ENCODE data around the gene ELMO2.
"Not testable (repeated sequence)": the region's sequence is repeated elsewhere in the genome, so short reads cannot be mapped to it uniquely, and the experiment has no call there.

ELMO2 gene

DNA sequence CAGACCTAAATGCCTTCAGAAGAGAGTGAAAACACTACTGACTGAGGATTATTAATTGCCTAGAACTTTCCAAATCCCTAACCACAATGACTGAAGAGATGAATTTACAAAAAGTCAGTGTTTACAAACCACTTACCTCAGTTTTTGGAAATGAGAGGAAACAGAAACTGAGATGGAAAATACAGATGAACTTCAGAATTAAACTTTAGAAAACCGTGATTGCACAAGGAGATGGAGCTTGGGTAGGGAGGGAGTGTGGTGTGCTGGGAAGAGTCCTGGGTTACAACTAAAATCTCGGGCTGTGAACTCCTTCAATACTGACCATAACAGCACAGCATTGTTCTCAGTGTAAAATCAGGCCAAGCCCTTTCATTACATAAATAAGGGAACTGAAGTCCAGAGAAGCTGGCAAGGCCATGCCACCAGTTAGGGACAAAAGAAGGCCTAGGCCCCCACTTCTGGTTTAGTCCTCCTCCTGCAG is 4.0 kb downstream of the ELMO2 start:
- no peak for DNase-seq (ENCODE audit: low read depth)

DNA sequence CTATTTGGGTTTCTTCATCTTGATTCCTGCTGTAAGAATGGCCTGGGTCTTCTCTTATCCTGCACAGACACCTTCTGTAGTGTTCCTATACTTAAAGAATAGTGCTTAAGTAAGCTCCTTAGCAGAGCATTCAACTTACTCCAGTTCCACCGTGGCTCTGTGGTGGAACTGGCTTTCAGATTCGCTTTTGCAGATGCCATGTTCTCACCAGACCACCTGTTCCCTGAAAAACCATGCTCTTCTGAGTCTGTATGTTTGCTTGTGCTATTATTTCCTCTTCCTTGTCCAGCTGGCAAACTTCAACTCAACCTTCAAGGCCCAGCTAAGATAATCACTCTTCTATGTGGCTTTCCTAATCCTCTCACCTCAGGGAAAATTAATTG is 4.9 kb downstream of the ELMO2 start:
- no peak for DNase-seq (ENCODE audit: low read depth)

DNA sequence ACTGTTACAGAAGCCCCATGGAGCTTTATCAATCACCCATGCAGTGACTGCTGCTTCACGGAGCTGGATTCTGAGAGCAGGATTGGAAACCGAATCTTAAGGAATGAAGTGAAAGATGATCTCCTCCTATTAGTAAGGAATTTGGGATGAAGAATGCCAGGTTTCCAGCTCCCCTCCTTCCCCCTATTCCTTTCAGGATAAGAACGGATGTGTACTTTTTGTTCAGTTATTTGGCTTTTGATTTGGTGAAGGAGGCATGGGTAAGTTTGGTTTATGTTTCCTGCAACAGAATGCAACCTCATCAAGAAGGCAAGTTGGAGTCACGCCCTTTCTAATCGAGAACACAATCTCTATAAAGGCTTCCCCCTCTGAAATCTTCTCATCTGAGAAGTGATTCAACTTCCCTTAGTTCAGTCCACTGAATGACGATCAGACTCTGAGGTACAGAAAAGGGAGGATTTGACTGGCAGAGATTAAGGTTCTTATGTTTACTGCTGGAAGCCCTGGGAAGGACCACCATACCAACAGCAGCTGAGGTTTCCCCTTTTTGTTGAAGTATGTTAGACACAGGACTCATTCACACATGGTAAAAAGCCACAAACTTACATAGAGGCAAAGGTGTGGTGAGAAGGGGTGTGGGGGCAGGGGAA is 5.5 kb downstream of the ELMO2 start:
- DNase-seq (ENCODE audit: low read depth): peak; percentile 18

DNA sequence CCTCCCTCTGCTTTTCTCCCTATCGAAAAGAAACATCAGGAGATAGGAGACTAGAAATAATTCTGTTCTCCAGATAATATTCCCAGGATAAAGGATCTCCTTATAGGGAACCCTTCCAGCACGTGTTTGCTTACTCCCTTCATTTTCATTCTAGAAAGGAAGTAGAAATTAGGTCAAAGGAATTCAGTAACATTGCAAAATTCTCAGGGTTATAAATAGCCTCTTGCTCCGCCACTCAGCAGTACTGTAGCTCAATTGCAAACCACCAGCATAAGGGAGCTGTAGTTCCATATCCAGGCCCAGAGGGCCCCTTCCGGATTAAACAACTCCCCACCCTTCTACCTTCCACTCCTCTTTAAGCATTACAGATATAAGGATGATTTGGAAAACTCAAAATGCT is 6.2 kb downstream of the ELMO2 start:
- peak; percentile 55 for DNase-seq (ENCODE audit: low read depth)

DNA sequence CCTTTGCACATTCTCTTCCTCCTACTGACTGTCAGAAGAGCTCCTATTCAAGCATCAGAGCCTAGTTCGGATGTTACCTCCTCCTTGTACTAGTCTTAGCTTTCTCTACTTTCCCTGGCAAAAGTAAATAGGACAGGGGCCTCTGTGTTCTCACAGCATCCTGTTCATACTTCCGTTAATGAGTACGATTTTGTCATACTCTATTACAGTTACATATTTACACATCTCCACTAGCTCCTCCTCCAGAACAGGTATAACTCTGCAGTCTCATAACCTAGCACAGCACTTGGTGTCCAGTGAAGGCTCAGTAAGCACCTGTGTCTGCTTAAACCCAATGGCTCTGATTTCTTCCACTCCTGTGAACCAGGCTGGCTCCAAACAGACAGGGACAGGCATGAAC is 7.0 kb downstream of the ELMO2 start:
- DNase-seq (ENCODE audit: low read depth): no peak

DNA sequence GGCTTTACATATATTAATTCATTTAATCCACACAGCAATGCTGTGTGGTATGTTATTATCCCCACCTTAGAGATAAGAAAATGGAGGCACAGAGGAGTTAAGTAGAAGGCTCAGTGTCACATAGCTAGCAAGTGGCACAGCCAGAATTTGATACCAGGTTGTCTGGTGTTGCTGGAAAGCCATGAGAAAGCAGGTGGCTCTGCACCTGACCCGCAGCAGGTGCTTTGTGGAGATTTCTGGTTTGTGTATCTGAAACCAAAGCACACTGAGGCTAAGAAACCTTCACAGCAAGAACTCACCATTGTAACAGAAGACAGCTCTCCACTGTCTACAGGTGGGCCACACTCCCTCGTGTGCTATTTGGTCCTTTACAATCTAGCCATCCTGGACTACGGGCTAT is 7.5 kb downstream of the ELMO2 start:
- no peak for DNase-seq (ENCODE audit: low read depth)

DNA sequence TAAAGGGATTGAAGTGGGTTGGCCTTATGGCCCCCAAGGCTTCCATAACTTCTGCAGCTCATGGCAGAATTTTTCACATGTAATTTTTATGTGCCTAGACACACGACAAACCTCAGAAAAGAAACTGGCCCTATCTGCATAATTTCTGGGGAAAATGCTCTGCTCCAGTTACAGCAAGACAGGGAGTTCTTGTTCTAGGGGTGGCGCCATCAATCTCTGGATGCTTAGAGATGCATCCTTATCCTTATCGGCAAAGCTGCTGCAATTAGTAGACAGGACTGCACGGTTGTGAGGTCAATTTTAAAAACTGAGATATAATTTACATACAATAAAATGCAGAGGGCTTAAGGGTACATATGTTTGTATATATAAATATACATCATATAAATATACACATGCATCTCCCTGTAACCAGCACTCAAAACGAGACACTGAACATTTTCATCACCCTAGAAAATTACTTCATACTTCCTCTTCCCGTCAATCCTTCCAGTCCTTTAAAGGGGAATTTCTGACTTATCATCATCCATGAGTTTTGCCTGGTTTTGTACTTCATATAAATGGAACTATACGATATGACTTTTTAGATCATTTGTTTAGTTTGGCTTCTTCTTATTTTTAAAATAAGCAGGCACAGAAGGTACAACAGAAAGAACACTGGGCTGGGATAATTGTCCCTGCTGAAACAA is 10.2 kb downstream of the ELMO2 start:
- no peak for DNase-seq (ENCODE audit: low read depth)

DNA sequence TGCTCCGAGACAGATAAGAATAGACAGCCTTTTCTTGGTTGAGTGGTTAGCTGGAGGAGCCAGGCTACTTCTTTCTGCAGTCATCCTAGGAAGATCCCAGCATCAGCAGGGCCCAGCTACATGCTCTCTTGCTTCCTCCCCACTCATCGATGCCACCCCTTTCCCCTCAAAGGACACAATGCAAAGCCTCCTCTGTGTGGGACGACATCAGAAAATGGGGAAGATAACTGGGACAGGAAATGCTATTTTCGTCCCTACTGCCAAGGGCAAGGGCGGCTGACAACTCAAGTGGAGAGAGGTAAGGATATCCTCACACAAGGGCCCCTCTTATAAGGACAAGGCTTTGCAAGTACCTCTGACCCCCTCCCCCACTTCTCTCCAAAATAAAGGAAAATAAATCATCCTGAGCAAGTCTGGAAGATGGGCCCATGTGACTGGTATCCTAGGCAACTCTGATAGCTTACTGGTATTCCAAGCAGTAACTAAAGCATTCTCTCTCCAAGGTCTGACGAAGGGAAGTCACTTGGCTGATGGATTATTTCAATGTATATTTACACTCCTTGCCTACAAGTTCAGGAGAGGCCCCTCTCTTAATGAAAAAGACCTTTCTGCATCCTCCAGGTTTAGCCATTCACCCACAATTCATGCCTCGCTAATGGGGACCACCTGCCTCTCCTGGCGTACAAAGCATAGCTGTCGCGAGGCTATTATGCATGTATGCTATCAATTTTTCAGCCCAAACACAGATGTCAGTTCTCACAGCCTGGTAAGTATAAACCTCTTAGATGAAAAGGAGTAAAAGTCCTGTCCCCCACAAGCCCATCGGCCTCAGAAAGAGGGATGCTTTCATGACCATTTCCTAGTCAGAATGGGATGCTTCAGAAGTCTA is 11.3 kb downstream of the ELMO2 start:
- DNase-seq (ENCODE audit: low read depth): no peak

DNA sequence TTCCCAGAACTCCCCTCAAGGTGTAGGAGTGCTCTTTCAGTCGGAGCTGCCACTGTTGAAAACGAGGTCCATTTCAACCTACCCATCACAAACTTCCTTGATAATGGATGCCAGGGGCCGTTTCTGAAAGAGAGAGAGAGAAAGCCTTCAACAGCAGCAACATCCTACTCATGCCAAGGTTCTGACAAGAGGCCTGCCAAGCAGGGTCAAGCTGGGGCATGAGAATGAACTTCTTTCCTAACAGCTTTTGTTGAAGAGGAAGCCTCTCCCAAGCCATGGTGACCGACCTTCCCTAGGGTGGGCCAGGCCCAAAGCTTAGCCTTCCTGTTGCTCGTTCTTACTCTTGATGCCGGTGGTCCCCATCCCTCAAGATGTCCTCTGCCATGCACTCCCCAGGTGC is 12.4 kb downstream of the ELMO2 start:
- no peak for DNase-seq (ENCODE audit: low read depth)

DNA sequence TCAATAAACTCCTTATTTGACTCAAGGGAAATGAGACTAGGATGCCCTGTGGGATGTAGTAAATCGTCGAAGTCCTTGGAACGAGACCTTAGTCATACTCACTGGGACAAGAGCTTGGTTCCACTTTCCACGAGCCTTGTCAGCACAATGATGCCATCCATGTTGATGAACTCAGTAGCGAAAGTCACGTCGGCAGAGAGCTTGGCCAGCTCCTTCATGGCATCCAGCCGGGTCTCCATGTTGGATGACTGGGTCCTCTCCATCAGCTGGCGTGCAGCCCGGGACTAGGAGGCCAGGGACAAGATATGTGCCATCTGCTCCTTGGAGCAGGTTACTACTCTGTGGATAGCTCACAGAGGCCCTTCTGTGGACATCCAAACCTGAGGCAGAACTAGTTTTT is 17.5 kb downstream of the ELMO2 start:
- no peak for DNase-seq (ENCODE audit: low read depth)

DNA sequence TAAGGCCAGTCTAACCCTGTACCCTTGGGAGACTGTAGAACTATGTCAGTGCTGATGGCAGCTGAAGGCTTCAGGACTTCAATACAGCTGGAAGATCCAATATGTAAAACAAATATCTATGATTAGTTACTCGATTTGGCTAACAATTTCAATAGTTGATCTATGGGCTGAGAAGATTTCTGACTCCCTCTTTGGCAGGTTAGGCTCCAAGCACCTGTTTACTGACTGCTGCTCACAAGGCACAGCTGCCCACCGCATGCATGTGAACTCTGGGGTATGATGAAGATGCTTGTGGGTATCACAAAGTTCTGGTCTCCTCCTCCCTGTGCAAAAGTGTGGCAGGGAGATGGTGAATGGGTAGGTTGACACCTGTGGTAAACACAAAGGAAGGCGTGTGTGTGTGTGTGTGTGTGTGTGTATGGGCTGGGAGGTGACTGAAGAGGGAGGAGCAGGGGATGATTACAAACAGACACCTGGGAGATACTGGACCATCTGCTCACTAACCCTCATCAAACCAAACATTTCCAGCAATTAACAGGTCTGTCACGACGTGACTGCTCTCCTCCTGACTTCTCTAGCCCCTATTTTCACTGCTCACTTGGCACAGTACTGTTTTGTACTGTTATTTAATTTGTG is 18.1 kb downstream of the ELMO2 start:
- no peak for DNase-seq (ENCODE audit: low read depth)

DNA sequence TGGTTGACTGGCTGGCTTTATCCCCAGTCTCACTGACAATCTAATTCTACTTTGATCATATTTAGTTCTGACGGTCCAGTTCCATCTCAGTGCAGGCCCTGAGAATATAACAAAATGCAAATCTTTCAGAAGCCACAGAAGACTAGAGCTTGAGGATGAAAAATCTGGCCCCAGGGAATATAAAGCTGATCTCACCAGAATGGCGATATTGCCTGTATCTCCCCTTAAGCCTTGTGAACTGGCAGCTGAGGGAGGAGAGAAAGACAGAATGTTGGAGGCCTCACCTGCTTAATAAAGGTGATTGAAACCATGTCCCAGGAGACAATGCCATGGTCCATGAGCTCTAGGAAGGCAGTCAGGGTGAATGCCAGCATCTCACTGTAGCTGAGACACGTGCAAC is 19.4 kb downstream of the ELMO2 start:
- DNase-seq (ENCODE audit: low read depth): not testable (repeated sequence)

DNA sequence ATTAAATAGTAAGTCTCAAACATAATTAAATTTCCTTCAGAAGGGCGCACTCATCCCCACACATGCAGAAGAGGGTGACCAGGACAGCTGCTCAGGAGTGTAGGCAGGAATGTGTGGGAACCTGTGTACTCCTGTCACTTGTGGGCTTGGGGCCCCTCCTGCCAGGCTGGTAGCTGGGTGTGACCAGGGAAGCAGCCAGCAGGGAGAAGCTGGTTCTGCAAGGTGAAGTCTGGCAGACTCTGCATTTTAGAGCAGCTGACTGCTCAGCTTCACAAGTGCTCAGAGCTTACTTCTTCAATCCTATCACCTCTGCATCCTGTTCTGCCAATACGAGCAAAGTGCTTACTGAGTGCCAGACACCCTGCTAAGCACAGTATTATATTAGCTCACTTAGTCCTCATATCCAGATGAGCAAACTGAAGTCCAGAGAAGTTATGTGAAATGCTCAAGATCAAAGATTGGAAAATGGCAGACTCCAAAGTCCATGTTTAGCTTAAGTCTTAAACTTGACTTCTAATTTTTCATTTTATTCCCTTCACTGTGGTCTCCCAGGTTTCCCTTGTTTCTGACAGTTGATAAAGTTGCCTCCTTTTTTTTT is 27.9 kb downstream of the ELMO2 start:
- DNase-seq (ENCODE audit: low read depth): no peak

DNA sequence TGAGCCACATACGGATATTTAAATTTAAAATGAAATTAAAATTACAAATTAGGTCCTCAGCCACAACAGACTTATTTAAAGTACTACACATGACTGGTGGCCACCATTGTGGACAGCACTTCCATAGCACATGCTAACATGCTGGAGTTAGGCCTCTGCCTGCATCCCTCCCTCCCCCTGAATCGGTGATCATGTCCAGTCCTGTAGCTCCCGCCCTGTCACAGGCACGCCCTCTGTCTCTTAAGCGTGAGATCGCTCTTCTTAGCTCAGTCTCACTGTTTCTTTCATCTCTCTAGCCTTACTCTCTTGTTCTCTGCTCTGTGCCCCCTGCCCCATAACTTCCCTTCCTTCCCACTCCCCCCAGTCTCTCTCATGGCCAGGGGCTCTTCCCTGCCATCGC is 28.9 kb downstream of the ELMO2 start:
- no peak for DNase-seq (ENCODE audit: low read depth)

DNA sequence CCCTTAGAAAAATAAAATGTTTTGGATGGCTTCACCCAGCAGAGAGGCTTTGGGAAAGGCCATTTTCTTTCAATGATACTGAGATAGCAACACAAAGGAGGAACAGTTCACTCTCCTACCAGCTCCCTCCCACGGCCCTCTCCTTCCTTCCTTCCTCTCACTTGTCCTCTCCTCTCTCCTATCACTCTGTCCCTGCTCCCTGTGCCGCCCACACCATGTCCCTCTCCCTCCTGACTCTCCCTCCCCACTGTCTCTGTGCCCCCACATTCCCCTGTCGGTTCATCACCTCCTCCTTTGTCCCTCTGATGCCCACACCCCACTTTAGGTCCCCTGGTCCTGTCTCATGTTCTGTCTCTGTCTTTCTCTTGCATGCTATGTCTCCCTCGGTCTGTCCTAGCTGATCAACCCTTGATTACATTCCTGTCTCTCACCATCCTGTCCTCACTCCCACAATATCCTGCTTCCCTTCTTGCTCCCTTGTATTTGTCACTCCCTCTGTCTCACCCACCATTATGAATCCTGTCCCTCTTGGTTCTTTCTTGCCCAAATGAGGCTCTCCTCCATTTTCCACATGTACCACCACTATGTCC is 30.1 kb downstream of the ELMO2 start:
- no peak for DNase-seq (ENCODE audit: low read depth)

DNA sequence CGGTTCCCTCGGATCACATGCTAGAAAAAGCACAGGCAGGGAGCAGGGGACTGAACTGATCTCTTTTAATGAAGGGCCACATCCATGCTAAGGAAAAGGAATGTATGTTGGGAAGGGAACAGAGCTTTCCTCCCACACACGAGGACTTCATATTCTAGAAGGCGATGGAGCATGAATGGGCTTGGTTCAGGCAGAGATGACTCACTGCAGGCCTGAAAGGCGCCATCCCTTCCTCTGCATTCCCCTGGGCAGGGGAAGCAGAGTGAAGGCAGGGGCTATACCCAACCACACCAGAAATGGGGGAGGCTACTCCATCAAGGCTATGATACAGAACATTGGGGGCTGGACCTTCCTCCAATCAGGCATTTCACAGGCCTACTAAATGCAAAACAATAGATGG is 30.6 kb downstream of the ELMO2 start:
- no peak for DNase-seq (ENCODE audit: low read depth)

DNA sequence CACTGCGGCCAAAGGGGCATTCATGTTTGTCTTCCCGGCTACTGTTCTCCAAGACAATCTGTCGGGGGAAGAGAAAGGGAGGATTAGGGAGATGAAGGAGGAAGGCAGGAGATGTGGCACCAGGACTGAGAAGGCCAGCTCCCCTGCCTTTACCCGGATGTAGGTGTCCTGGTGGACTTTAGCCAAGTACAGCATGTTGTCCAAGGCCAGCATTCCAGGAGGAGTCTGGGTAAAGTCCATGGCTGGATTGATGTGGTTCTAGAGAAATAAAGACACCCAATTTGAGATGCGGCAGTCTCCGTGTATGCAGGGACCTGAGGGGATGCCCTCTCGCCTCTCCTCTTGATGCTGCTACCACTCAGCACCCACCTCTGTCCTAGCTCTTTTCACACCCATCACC is 32.0 kb downstream of the ELMO2 start:
- DNase-seq (ENCODE audit: low read depth): no peak

DNA sequence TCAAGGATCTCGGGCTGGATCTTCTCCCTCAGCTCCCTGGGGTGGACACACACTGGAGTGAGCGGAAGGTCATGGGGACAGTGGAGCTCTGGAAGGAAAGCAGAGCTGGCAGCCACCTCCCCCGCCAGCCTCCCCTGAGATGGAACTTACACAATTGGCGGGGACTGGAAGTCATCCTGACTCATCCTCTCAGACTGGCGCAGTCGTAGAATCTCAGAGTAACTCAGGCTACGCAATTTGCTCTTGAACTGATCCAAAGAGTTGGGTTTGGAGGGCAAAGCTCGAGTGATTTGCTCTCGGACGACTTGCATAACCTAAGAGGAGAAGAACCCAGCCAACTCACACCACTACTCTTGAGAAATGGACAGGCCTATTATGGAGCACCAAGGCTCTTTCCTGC is 34.8 kb downstream of the ELMO2 start:
- no peak for DNase-seq (ENCODE audit: low read depth)

DNA sequence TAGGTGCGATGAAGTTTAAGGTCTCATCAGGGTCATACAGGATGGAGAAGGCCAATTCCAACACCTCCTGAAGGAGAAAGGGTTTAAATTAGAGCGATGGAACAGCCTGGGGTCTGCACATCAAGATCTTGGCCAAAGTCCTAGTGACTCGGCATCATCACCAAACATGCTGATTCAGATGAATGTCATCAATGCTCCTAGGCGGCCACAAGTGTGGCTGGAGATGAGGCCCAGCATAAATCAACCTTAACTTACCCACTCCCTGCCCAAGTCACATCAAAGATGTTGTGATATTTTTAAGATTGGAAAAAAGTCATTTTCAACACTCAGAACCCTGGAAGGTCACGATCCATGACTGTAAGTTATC is 37.5 kb downstream of the ELMO2 start:
- no peak for DNase-seq (ENCODE audit: low read depth)

DNA sequence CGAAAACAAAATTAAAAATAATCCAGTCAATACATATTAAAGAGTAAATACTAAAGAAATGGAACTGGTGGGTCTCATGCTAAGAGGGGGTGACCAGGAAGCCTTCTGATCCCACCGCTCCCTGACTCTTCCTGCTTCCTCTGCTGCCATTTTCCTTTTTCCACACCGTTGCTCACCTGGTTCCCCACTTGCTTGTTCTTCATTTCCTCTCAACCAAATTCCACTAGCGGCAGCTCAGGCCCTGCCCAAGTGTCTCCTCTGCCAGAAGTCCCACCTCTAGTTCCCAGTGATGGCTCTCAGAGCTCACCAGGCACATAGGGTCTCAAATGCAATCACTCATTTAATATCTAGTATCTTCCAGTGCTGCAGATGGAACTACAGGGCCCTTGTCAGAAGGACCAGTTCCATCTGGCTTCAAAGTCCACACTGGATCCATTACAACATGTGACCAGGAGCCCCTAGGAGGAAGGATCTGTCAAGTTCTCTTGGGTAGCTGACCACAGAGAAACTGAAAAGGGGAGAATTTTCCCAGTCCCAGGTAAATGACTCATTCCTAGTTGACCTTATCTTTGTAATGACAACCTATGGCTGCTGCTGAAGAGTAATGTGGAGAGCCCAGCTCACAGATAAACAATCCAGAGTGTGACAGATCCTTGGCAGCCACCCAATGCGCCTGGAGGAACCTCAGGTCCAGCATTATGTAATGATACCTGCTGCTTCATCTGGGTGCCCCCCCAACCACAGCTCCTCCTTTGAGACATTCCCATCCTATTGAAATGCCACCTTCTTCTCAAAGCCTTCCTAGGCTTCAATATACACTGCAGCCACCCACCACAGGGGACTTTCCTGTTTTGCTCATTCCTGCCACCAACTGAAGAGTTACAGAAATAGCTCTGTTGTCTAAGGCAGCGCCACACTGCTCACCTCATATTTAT is 38.2 kb downstream of the ELMO2 start:
- DNase-seq (ENCODE audit: low read depth): no peak

DNA sequence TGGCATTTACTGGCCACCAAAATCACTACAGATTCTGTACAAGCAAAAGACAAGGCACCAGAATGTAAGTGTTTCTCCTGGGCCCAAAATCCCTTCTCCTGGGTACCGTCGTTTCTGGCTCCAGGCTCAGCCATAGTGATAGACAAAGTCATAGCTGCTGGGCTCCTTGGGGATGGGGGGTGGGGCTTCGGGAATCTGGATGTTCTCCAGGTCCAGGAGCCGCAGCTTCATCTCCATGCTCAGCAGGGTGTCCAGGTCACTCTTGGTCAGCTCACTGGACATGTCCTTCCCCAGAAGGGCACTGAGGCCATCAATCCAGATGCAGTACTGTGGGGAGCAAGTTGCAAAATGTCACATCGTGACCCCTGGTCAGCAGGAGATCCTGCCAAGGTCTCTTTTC is 39.2 kb downstream of the ELMO2 start:
- no peak for DNase-seq (ENCODE audit: low read depth)

All from fibroblast of the conjunctiva (primary cell).